HUES64 (cell line): ENCODE measurements around the gene ZNF831.

Experiments
- H3K27ac ChIP-seq: 2 replicates; pipeline ENCODE4 v1.7.0; 2013; ENCODE audit warnings: low read depth, low read length, inconsistent platforms
- H3K27me3 ChIP-seq: 2 replicates; pipeline ENCODE4 v1.6.1; 2013; ENCODE audit warnings: mild to moderate bottlenecking, low read length; ENCODE audit not compliant: insufficient read depth
- H3K36me3 ChIP-seq: 2 replicates; pipeline ENCODE4 v1.6.1; 2013; ENCODE audit warnings: mild to moderate bottlenecking, low read length; ENCODE audit not compliant: insufficient read depth
- H3K4me1 ChIP-seq: 2 replicates; pipeline ENCODE4 v1.6.1; 2013; ENCODE audit warnings: mild to moderate bottlenecking, low read length, moderate library complexity; ENCODE audit not compliant: insufficient read depth
- H3K4me3 ChIP-seq: 2 replicates; pipeline ENCODE4 v1.5.1; 2013; ENCODE audit warnings: mild to moderate bottlenecking, low read length, moderate library complexity
- H3K9ac ChIP-seq: 2 replicates; pipeline ENCODE4 v1.6.1; 2013; ENCODE audit warnings: mild to moderate bottlenecking, low read depth, low read length
- H3K9me3 ChIP-seq: 2 replicates; pipeline ENCODE4 v1.6.1; 2013; ENCODE audit warnings: low read depth, low read length; ENCODE audit not compliant: insufficient read depth
- WGBS: fragments of 150-250, 120-280 bp; methylation state at CpG from one replicate; pipeline ENCODE4 v1.1.7; 2013; ENCODE audit warnings: missing lambda C conversion rate; 5-methylcytosine and 5-hydroxymethylcytosine counted together

The ZNF831 gene

DNA sequence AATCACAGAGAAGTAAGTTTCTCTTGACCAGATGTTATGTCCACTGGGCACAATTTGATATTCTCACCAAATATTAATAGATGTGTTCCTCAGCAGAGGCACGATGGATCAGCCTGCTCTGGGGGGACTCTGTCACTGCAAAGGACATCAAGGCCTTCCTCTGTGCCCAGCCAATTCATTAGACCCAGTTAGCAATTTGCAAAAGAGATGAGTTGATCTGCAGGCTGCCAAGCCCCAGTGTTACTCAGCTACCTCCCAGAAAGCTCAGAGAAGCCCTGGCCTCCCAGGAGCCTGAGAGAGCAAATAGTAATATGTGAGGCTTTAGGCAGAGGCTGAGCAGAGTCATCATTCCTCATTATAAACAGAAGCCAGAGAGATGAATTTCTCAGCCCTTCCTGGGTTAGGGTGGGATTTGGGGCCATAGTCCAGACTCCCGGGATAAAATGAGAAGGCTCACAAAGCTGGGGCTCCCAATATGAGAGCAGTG is 54.2 kb downstream of the ZNF831 start:
- Histone ChIP-seq H3K36me3 (no peaks in the 10 kb centered on the region), H3K9ac (no peak overlapping the region), H3K4me1 (peaks cover 13% of the 10 kb centered on the region), H3K9me3 (no peaks in the 10 kb centered on the region), H3K27ac (no peak overlapping the region), H3K27me3 (peaks cover 24% of the 10 kb centered on the region), H3K4me3 (no peak overlapping the region)
- WGBS = 84% methylated on average over 2 of the region's 2 CpGs

- Histone ChIP-seq H3K9me3 (no peaks in the 10 kb centered on the region), H3K27me3 (peaks cover 38% of the 10 kb centered on the region), H3K4me1 (peaks cover 13% of the 10 kb centered on the region), H3K36me3 (no peaks in the 10 kb centered on the region), H3K9ac (no peak overlapping the region), H3K27ac (no peak overlapping the region), H3K4me3 (no peak overlapping the region)
- 79% methylated on average over 8 of the region's 8 CpGs for WGBS
Observed at GRCh38 chr20:59219211-59219610, 55.6 kb downstream of the ZNF831 start.

- Histone ChIP-seq H3K27ac (no peak overlapping the region), H3K27me3 (peaks cover 42% of the 10 kb centered on the region), H3K36me3 (no peaks in the 10 kb centered on the region), H3K4me3 (no peak overlapping the region), H3K4me1 (peaks cover 13% of the 10 kb centered on the region), H3K9ac (no peak overlapping the region), H3K9me3 (no peaks in the 10 kb centered on the region)
- WGBS = 90% methylated on average over 5 of the region's 5 CpGs
Observed at GRCh38 chr20:59220161-59220560, 56.5 kb downstream of the ZNF831 start.

DNA sequence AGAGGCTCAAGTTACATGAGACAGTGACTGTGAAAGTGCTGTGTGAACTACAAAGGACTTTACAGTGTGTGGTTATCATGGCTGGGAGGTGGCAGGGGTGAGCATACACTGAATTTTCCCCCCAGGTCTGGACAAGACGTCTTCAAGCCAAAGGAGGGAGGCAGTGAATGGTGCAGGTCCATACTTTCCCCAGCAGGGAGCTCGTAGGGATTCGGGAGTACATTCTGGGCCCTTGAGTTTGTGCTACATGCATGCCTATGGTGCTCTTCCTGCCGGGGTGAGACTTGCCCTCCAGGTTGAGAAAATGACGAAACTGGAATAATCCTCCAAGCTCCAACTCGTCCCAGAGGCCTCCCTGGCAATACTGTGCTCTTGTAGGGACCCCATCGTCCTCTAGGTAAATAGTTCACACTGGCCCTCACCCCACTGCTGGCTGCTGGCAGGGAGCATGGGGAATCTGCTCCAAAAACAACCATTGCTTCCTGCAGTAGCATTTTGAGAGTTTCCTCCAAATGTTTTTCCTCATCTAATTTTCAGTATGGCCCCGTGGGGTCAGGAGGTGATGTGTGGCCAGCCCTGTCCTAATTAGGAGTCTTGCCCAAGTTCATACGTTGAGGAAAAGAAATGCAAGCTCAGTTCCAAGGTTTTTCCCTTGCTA is 57.6 kb downstream of the ZNF831 start:
- Histone ChIP-seq H3K9me3 (no peaks in the 10 kb centered on the region), H3K9ac (no peak overlapping the region), H3K36me3 (no peaks in the 10 kb centered on the region), H3K27me3 (peaks cover 47% of the 10 kb centered on the region), H3K4me1 (peaks cover 13% of the 10 kb centered on the region), H3K4me3 (no peak overlapping the region), H3K27ac (no peak overlapping the region)
- WGBS = 74% methylated on average over 9 of the region's 9 CpGs

- Histone ChIP-seq H3K27me3 (peaks cover 47% of the 10 kb centered on the region), H3K27ac (no peak overlapping the region), H3K9me3 (no peaks in the 10 kb centered on the region), H3K9ac (peak overlapping the region; percentile 53), H3K4me3 (peak overlapping the region; percentile 66), H3K36me3 (no peaks in the 10 kb centered on the region), H3K4me1 (peaks cover 13% of the 10 kb centered on the region)
- 70% methylated on average over 18 of the region's 18 CpGs for WGBS
Observed at GRCh38 chr20:59221707-59222252, 58.2 kb downstream of the ZNF831 start.

- peak overlapping the region; percentile 66 for H3K4me3 ChIP-seq
- peaks cover 13% of the 10 kb centered on the region for H3K4me1 ChIP-seq
- H3K9me3 ChIP-seq = no peaks in the 10 kb centered on the region
- no peak overlapping the region for H3K27ac ChIP-seq
- WGBS = 8% methylated on average over 51 of the region's 51 CpGs
- H3K27me3 ChIP-seq = peaks cover 47% of the 10 kb centered on the region
- H3K9ac ChIP-seq = peak overlapping the region; percentile 53
- H3K36me3 ChIP-seq = no peaks in the 10 kb centered on the region
Observed at GRCh38 chr20:59222253-59223181, 58.9 kb downstream of the ZNF831 start.

GRCh38 chr20:59223182-59223601 is 59.6 kb downstream of the ZNF831 start:
- Histone ChIP-seq H3K27me3 (peaks cover 47% of the 10 kb centered on the region), H3K36me3 (no peaks in the 10 kb centered on the region), H3K9me3 (no peaks in the 10 kb centered on the region), H3K4me3 (peak overlapping the region; percentile 66), H3K9ac (no peak overlapping the region), H3K27ac (no peak overlapping the region), H3K4me1 (peaks cover 10% of the 10 kb centered on the region)
- 34% methylated on average over 18 of the region's 21 CpGs for WGBS

- Histone ChIP-seq H3K4me3 (no peak overlapping the region), H3K27ac (no peak overlapping the region), H3K27me3 (peaks cover 47% of the 10 kb centered on the region), H3K9ac (no peak overlapping the region), H3K4me1 (peaks cover 9% of the 10 kb centered on the region; the same call in 1 of the 2 replicates), H3K9me3 (no peaks in the 10 kb centered on the region), H3K36me3 (no peaks in the 10 kb centered on the region)
- 93% methylated on average over 11 of the region's 12 CpGs for WGBS
Observed at GRCh38 chr20:59223750-59224149, 60.1 kb downstream of the ZNF831 start.

DNA sequence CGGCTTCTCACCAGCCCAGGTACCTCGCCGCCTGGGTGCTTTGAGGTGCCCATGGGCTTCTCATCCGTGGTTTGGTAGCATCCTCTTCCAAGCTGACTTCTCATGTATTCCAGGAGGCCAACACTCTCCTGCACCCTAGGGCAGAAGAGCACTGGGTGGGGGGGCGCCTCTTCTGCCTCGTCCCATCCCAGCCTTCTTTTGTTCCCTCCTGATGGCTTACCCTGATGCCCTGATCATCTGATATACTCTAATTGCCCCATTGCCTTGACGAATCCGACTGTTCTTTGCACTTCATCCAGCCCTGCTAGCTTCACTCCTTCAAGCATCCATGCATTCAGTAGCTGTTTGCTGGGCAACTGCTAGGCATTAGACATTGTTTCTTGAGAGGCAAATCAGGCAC is 60.6 kb downstream of the ZNF831 start:
- peaks cover 8% of the 10 kb centered on the region; the same call in 1 of the 2 replicates for H3K4me1 ChIP-seq
- H3K27ac ChIP-seq = no peak overlapping the region
- H3K4me3 ChIP-seq = no peak overlapping the region
- H3K36me3 ChIP-seq = no peaks in the 10 kb centered on the region
- H3K27me3 ChIP-seq = peaks cover 47% of the 10 kb centered on the region
- 93% methylated on average over 8 of the region's 8 CpGs for WGBS
- H3K9ac ChIP-seq = no peak overlapping the region
- no peaks in the 10 kb centered on the region for H3K9me3 ChIP-seq

DNA sequence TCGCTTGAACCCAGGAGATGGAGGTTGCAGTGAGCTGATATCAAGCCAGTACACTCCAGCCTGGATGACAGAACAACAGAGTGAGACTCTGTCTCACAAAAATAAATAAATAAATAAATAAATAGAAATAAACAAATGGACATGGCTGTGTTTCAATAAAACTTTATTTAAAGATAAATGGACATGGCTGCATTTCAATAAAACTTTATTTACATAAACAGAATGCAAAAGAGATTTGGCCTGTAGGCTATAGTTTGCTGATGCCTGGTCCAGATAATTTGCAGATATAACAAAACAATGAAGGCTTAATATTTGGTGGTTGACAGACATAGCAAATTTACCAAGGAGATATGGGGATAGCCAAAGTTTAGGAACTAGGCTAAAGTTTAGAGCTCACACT is 66.8 kb downstream of the ZNF831 start:
- no peaks in the 10 kb centered on the region for H3K4me1 ChIP-seq
- H3K9me3 ChIP-seq = no peaks in the 10 kb centered on the region
- H3K4me3 ChIP-seq = no peak overlapping the region
- WGBS = 83% methylated on average over 1 of the region's 1 CpG
- H3K36me3 ChIP-seq = no peaks in the 10 kb centered on the region
- H3K27ac ChIP-seq = no peak overlapping the region
- peaks cover 5% of the 10 kb centered on the region; the same call in 1 of the 2 replicates for H3K27me3 ChIP-seq
- no peak overlapping the region for H3K9ac ChIP-seq
